SK-N-SH treated with all-trans-retinoic acid at 6 μM for 48 hours (cell line): ENCODE results near the gene TNIK.

Experiments
- ATAC-seq: fragments of 200-7000 bp; cut with Tn5 transposase; 3 replicates; pipeline ENCODE4 v1.9.1; 2020; ENCODE audit warnings: mild to moderate bottlenecking, moderate library complexity
- BACH2 ChIP-seq: fragments of 250-450 bp; sonication (Bioruptor Pico); IDR thresholded peaks from 2 replicates; pipeline ENCODE4 v1.9.0; 2021; ENCODE audit warnings: mild to moderate bottlenecking, borderline replicate concordance
- CSDC2 ChIP-seq: fragments of 250-450 bp; sonication (Bioruptor Pico); IDR thresholded peaks from 2 replicates; pipeline ENCODE4 v1.5.0; 2020; ENCODE audit warnings: mild to moderate bottlenecking, moderate library complexity
- ESRRG ChIP-seq: fragments of 250-450 bp; sonication (Bioruptor Pico); IDR thresholded peaks from 2 replicates; pipeline ENCODE4 v1.6.1; 2021; ENCODE audit warnings: mild to moderate bottlenecking
- GLIS3 ChIP-seq: fragments of 250-450 bp; sonication (Bioruptor Pico); IDR thresholded peaks from 2 replicates; pipeline ENCODE4 v1.5.0; 2020; ENCODE audit warnings: mild to moderate bottlenecking, moderate library complexity
- OSR1 ChIP-seq: fragments of 250-450 bp; sonication (Bioruptor Pico); IDR thresholded peaks from 2 replicates; pipeline ENCODE4 v1.8.0; 2022; ENCODE audit warnings: moderate library complexity, mild to moderate bottlenecking, inconsistent platforms
- PPARA ChIP-seq: fragments of 250-450 bp; sonication (Bioruptor Pico); IDR thresholded peaks from 2 replicates; pipeline ENCODE4 v1.5.0; 2020; ENCODE audit warnings: mild to moderate bottlenecking, borderline replicate concordance
- RARB ChIP-seq: fragments of 250-450 bp; sonication (Bioruptor Pico); IDR thresholded peaks from 2 replicates; pipeline ENCODE4 v1.8.0; 2021; ENCODE audit warnings: mild to moderate bottlenecking, moderate library complexity
- TCF4 ChIP-seq: fragments of 250-450 bp; sonication (Bioruptor Pico); IDR thresholded peaks from 2 replicates; pipeline ENCODE4 v1.8.0; 2021; ENCODE audit warnings: mild to moderate bottlenecking, moderate library complexity, borderline replicate concordance
- TOX ChIP-seq: fragments of 250-450 bp; sonication (Bioruptor Pico); IDR thresholded peaks from 2 replicates; pipeline ENCODE4 v1.8.0; 2021; ENCODE audit warnings: mild to moderate bottlenecking, moderate library complexity, borderline replicate concordance
- ZC3H10 ChIP-seq: fragments of 250-450 bp; sonication (Bioruptor Pico); IDR thresholded peaks from 2 replicates; pipeline ENCODE4 v1.5.1; 2021; ENCODE audit warnings: mild to moderate bottlenecking, moderate library complexity
- ZFP3 ChIP-seq: fragments of 250-450 bp; sonication (Bioruptor Pico); IDR thresholded peaks from 2 replicates; pipeline ENCODE4 v1.5.0; 2020; ENCODE audit warnings: mild to moderate bottlenecking, moderate library complexity
- ZFP30 ChIP-seq: fragments of 450-650 bp; formaldehyde crosslinking; IDR thresholded peaks from 2 replicates; pipeline ENCODE4 v1.5.0; 2022; ENCODE audit warnings: mild to moderate bottlenecking, moderate library complexity
- ZNF70 ChIP-seq: fragments of 450-650 bp; formaldehyde crosslinking; IDR thresholded peaks from 2 replicates; pipeline ENCODE4 v1.5.0; 2020; ENCODE audit warnings: mild to moderate bottlenecking, moderate library complexity
- ZNF8 ChIP-seq: fragments of 450-650 bp; formaldehyde crosslinking; IDR thresholded peaks from 2 replicates; pipeline ENCODE4 v1.5.0; 2020; ENCODE audit warnings: mild to moderate bottlenecking, moderate library complexity
- TF ChIP-seq, protein P1 (sequence below): fragments of 250-450 bp; sonication (Bioruptor Pico); IDR thresholded peaks from 2 replicates; pipeline ENCODE4 v1.5.1; 2020; ENCODE audit warnings: low read depth, mild to moderate bottlenecking, moderate library complexity
- TF ChIP-seq, protein P2 (sequence below): fragments of 250-450 bp; sonication (Bioruptor Pico); IDR thresholded peaks from 2 replicates; pipeline ENCODE4 v1.5.1; 2021; ENCODE audit warnings: mild to moderate bottlenecking, moderate library complexity
- TF ChIP-seq, protein P3 (sequence below): fragments of 250-450 bp; sonication (Bioruptor Pico); IDR thresholded peaks from 2 replicates; pipeline ENCODE4 v1.8.0; 2020; ENCODE audit warnings: mild to moderate bottlenecking, moderate library complexity, borderline replicate concordance
- TF ChIP-seq, protein P4 (sequence below): fragments of 250-450 bp; sonication (Bioruptor Pico); IDR thresholded peaks from 2 replicates; pipeline ENCODE4 v1.5.0; 2020; ENCODE audit warnings: mild to moderate bottlenecking, moderate library complexity
- TF ChIP-seq, protein P5 (sequence below): fragments of 250-450 bp; sonication (Bioruptor Pico); IDR thresholded peaks from 2 replicates; pipeline ENCODE4 v1.8.0; 2021; ENCODE audit warnings: low read depth, mild to moderate bottlenecking, moderate library complexity, borderline replicate concordance

The TNIK gene

DNA sequence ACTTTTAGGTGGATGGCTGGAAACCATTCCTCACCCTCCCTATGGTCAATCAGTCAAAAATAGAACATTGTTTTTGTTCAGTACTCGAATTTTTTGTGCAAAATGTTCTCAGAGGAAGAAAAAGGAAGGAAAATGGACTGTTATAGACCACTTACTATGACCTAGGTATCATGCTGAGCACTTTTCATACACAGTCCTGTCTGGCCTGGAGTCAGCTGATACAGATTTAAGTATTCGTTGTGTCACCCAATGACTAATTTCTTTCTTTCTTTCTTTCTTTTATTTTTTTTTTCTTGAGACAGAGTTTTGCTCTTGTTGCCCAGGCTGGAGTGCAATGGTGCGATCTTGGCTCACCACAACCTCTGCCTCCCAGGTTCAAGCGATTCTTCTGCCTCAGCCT is 29.1 kb upstream of the TNIK start:
- TF ChIP-seq, protein P1, sequence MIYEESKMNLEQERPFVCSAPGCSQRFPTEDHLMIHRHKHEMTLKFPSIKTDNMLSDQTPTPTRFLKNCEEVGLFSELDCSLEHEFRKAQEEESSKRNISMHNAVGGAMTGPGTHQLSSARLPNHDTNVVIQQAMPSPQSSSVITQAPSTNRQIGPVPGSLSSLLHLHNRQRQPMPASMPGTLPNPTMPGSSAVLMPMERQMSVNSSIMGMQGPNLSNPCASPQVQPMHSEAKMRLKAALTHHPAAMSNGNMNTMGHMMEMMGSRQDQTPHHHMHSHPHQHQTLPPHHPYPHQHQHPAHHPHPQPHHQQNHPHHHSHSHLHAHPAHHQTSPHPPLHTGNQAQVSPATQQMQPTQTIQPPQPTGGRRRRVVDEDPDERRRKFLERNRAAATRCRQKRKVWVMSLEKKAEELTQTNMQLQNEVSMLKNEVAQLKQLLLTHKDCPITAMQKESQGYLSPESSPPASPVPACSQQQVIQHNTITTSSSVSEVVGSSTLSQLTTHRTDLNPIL (CRISPR knock-in tag) = no peak
- TF ChIP-seq OSR1 (CRISPR knock-in tag) = no peak
- no peak for TF ChIP-seq ZFP30
- TF ChIP-seq ZNF70 (CRISPR knock-in tag) = no peak
- TF ChIP-seq TCF4 (CRISPR knock-in tag) = no peak
- TF ChIP-seq, protein P2, sequence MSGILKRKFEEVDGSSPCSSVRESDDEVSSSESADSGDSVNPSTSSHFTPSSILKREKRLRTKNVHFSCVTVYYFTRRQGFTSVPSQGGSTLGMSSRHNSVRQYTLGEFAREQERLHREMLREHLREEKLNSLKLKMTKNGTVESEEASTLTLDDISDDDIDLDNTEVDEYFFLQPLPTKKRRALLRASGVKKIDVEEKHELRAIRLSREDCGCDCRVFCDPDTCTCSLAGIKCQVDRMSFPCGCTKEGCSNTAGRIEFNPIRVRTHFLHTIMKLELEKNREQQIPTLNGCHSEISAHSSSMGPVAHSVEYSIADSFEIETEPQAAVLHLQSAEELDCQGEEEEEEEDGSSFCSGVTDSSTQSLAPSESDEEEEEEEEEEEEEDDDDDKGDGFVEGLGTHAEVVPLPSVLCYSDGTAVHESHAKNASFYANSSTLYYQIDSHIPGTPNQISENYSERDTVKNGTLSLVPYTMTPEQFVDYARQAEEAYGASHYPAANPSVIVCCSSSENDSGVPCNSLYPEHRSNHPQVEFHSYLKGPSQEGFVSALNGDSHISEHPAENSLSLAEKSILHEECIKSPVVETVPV = no peak
- TF ChIP-seq ZFP3 = no peak
- TF ChIP-seq, protein P3, sequence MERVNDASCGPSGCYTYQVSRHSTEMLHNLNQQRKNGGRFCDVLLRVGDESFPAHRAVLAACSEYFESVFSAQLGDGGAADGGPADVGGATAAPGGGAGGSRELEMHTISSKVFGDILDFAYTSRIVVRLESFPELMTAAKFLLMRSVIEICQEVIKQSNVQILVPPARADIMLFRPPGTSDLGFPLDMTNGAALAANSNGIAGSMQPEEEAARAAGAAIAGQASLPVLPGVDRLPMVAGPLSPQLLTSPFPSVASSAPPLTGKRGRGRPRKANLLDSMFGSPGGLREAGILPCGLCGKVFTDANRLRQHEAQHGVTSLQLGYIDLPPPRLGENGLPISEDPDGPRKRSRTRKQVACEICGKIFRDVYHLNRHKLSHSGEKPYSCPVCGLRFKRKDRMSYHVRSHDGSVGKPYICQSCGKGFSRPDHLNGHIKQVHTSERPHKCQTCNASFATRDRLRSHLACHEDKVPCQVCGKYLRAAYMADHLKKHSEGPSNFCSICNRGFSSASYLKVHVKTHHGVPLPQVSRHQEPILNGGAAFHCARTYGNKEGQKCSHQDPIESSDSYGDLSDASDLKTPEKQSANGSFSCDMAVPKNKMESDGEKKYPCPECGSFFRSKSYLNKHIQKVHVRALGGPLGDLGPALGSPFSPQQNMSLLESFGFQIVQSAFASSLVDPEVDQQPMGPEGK (CRISPR knock-in tag) = no peak
- TF ChIP-seq ZC3H10 (CRISPR knock-in tag) = no peak
- no peak for TF ChIP-seq CSDC2
- no peak for TF ChIP-seq BACH2 (CRISPR knock-in tag)
- no peak for TF ChIP-seq ZNF8 (CRISPR knock-in tag)
- TF ChIP-seq, protein P4, sequence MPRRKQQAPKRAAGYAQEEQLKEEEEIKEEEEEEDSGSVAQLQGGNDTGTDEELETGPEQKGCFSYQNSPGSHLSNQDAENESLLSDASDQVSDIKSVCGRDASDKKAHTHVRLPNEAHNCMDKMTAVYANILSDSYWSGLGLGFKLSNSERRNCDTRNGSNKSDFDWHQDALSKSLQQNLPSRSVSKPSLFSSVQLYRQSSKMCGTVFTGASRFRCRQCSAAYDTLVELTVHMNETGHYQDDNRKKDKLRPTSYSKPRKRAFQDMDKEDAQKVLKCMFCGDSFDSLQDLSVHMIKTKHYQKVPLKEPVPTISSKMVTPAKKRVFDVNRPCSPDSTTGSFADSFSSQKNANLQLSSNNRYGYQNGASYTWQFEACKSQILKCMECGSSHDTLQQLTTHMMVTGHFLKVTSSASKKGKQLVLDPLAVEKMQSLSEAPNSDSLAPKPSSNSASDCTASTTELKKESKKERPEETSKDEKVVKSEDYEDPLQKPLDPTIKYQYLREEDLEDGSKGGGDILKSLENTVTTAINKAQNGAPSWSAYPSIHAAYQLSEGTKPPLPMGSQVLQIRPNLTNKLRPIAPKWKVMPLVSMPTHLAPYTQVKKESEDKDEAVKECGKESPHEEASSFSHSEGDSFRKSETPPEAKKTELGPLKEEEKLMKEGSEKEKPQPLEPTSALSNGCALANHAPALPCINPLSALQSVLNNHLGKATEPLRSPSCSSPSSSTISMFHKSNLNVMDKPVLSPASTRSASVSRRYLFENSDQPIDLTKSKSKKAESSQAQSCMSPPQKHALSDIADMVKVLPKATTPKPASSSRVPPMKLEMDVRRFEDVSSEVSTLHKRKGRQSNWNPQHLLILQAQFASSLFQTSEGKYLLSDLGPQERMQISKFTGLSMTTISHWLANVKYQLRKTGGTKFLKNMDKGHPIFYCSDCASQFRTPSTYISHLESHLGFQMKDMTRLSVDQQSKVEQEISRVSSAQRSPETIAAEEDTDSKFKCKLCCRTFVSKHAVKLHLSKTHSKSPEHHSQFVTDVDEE = no peak
- ATAC-seq = no peak

DNA sequence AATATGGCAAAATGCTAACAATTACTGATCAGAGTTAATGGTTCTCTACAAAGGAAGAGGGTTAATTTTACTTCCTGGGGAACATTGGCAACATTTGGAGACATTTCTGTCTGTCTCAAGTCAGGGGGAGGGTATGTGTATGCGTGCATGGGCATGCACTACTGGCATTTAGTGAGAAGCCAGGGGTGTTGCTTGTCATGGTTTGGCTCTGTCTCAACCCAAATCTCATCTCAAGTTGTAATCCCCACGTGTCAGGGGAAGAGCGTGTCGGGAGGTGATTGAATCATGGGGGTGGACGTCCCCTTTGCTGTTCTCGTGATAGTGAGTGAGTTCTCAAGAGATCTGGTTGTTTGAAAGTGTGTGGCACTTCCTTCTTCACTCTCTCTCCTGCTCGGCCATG is 28.3 kb upstream of the TNIK start:
- TF ChIP-seq TCF4 (CRISPR knock-in tag) = no peak
- no peak for ATAC-seq

DNA sequence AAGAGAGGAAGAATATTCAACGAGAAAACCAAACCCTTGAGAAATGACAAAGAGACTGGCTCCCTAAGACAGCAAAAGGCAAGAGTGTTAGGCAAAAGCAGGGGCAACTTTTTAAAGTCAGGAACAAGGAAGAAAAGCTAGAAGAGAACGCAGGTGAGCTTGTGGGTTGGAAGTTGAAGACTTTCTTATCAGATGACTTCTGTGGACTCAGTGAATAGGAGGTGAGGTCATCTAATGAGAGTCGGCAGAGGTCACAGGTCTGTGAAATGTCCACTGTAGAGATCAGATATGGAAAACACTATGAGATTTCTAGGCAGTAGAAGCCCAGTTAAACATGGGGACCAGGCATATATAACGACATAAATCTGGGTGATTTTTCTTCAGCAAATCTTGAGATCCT is 27.2 kb upstream of the TNIK start:
- ATAC-seq = no peak
- TF ChIP-seq ZNF70 (CRISPR knock-in tag) (no peak), ZFP3 (no peak), TOX (CRISPR knock-in tag) (no peak), PPARA (CRISPR knock-in tag) (no peak), ESRRG (CRISPR knock-in tag) (no peak), CSDC2 (no peak), RARB (CRISPR knock-in tag) (no peak), GLIS3 (CRISPR knock-in tag) (no peak), ZNF8 (CRISPR knock-in tag) (no peak)
- TF ChIP-seq, protein P4 = no peak
- TF ChIP-seq, protein P3 (CRISPR knock-in tag) = no peak
- TF ChIP-seq, protein P2 = no peak
- TF ChIP-seq, protein P5, sequence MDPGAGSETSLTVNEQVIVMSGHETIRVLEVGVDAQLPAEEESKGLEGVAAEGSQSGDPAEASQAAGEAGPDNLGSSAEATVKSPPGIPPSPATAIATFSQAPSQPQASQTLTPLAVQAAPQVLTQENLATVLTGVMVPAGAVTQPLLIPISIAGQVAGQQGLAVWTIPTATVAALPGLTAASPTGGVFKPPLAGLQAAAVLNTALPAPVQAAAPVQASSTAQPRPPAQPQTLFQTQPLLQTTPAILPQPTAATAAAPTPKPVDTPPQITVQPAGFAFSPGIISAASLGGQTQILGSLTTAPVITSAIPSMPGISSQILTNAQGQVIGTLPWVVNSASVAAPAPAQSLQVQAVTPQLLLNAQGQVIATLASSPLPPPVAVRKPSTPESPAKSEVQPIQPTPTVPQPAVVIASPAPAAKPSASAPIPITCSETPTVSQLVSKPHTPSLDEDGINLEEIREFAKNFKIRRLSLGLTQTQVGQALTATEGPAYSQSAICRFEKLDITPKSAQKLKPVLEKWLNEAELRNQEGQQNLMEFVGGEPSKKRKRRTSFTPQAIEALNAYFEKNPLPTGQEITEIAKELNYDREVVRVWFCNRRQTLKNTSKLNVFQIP (CRISPR knock-in tag) = no peak
